ENCODE data around the gene CCDC152.

Gene CCDC152

DNA sequence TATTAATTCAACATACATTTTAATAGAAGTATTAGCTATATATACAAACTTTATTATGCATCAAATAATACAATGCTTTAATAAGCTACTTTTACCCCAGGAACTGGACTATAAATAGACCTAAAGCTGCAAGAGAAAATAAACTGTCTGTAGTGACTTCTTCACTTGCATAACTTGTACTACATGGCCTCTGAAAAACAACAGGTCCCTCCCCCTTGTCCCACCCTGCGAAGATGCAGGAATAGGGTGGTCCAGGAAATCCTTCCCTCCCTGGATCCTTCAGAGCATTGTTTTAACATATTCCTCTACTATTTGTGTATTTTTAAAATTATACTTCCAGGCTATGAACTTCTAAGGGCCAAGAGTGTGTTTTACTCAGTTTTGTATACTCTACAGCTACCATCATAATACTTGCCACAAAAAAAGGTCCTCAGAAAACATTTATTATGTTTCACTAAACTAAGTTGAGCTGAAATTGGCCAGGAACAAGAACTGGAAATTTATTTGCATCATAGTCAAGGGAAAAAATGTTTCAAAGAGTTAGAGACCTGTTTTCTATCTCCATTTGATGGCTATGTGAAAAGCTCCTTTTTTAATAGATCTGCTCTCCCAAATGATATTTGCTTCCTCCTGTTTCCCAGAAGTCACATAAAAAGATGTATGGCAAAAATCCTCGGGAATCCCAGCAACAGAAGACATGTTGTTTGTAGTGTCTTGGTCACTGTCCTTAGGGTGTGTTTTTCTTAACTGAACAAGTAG, 70.3 kb downstream of the CCDC152 start:
- no peak for DNase-seq (ENCODE audit: extremely low read depth, low read depth)
- TF ChIP-seq CTCF (IDR thresholded peaks at IDR 0.05; ENCODE audit: low read depth, low read length): no peak

DNA sequence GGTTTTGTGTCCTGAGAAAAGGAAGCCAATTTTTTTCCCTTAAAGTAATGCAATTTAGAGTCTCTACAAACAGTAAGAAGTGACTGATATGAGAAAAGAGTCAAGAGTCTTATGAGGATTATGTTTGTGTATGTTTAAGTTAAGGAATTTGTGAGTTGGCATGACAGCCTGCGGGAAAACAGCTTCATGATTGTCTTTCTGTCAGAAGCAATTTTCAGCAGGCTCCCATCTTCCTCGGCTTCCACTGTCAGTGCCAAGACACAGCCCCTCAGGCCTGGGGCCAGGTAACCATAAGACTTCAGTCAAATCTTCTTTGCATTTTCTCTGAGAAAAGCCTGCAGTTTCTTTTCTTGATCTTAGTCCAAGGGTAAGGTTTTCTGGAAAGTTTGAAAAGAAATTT, 72.1 kb downstream of the CCDC152 start:
- no peak for TF ChIP-seq CTCF (IDR thresholded peaks at IDR 0.05; ENCODE audit: low read depth, low read length)
- peak; percentile 29 for DNase-seq (ENCODE audit: extremely low read depth, low read depth)

DNA sequence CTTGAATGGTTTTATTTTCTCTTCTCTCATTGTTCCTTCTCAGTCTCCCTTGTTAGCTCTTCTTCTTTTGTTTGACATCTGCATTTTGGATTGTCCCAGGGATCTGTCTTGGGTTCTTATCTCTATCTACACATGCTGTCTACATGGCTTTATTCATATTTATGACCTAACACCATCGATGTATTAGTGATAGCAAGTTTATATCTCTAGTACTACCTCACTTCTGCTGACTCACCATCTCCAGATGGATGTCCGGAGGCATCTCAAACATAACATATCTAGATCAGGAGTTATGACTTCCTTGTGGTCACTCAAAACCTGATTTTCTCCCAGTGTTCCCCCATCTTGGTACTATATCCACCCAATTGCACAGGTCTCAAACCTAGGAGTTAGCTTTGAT, 74.3 kb downstream of the CCDC152 start:
- DNase-seq (ENCODE audit: extremely low read depth, low read depth): no peak
- no peak for TF ChIP-seq CTCF (IDR thresholded peaks at IDR 0.05; ENCODE audit: low read depth, low read length)

DNA sequence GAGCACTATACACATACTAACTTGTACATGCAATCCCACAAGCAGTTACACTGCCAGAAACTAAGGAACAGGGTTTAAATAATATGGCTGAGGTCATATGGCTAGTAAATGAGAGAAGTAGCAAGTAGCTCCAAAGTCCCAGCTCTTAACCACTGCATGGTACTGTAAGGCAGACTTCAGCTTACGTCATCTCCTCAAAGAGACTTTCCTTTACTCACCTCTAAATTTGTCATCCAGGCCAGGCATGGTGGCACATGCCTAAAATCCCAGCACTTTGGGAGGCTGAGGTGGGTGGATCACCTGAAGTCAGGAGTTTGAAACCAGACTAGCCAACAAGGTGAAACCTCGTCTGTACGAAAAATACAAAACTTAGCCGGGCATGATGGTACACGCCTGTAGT, 75.4 kb downstream of the CCDC152 start:
- no peak for DNase-seq (ENCODE audit: extremely low read depth, low read depth)
- TF ChIP-seq CTCF (IDR thresholded peaks at IDR 0.05; ENCODE audit: low read depth, low read length): no peak

DNA sequence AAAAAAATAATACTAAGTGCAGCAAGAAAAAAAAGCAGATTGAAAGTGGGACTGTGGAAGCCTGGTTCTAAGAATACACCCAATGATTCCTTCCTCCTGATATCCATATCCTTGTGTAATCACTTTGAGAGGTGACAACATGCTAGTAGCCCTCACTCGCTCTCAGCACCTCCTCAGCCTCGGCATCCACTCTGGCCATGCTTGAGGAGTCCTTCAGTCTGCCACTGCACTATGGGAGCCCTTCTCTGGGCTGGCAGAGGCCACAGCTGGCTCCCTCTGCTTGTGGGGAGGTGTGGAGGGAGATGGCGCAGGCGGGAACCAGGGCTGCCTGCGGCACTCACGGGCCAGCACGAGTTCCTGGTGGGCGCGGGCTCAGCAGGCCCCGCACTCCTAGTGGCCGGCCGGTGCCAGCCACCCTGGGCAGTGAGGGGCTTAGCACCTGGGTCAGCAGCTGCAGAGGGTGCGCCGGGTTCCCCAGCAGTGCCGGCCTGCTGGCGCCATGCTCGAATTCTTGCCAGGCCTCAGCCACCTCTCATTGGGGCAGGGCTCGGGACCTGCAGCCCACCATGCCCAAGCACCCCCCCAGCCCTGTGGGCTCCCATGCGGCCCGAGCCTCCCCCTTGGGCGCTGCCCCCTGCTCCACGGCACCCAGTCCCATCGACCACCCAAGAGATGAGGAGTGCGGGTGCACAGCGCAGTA, 79.6 kb downstream of the CCDC152 start:
- TF ChIP-seq CTCF (IDR thresholded peaks at IDR 0.05; ENCODE audit: low read depth, low read length): no peak
- DNase-seq (ENCODE audit: extremely low read depth, low read depth): no peak

DNA sequence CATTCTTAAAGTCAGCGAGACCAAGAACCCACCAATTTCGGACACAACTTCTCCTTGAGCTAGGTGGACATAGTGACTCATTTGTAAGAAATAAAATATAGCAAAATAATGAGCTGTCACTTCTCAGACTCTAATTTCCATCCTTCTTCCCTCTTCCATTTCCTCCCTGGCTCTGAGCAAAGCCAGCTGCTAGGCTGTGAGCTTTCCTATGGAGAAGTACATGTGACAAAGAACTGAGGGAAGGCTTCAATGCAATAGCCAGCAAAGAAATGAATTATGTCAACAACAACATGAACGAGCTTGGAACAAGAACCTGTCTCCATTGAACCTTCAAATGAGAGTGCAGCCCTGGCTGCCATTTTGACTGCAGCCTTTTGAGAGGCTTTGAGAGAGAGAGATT, 81.0 kb downstream of the CCDC152 start:
- TF ChIP-seq CTCF (IDR thresholded peaks at IDR 0.05; ENCODE audit: low read depth, low read length): no peak
- DNase-seq (ENCODE audit: extremely low read depth, low read depth): no peak

DNA sequence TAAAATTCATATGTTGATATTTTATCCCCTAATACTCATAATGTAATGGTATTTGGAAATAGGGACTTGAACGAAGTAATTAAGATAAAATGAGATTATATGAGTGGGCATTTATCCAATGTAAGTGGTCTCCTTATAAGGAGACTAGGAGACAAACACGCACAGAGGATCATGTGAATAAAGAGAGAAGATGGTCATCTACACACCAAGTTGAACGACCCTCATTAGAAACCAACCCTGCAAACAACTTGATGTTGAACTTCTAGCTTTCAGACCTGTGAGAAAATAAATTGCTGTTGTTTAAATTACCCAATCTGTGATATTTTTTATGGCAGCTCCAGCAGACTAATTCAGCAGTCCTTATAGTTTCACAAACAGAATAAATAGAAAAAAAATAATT, 82.6 kb downstream of the CCDC152 start:
- TF ChIP-seq CTCF (IDR thresholded peaks at IDR 0.05; ENCODE audit: low read depth, low read length): no peak
- DNase-seq (ENCODE audit: extremely low read depth, low read depth): no peak
